C4-2B (cell line): ENCODE results near the gene PLEKHM2.

Experiments used
- CTCF ChIP-seq: fragments of 450-650 bp; conservative IDR thresholded peaks from 2 replicates; pipeline ENCODE4 v1.5.1; 2017; ENCODE audit warnings: mild to moderate bottlenecking
- ZFX ChIP-seq: fragments of 450-650 bp; IDR thresholded peaks from 2 replicates; pipeline ENCODE4 v1.6.1; 2017

DNA sequence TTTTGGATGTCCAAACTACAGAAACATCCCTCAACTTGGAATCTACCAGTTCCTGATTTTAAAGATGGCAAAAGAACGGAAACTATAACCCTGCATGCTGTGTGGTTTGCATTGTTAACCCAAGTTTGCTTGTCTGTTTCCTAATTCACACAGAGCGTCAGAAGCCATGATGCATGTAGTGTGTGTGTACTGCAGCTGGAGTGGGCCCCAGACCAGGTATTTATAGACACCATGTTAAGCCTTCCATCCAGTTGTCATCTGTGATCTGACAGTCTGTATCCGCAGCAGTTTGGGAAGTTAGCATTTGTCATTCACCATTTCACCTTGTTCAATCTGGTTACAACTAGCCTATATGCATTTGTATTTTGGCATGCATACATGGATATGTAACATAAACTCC lies 27.7 kb upstream of the PLEKHM2 start:
- TF ChIP-seq CTCF (no peak), ZFX (no peak)
